Progenitor cell of endocrine pancreas (in vitro differentiated cells): ENCODE data around the gene PTK7. TPM values are rescaled to one million over a fixed set of nuclear protein-coding genes. Genes with fewer than 3 reads are reported as not detected.

Experiments used
- DNase-seq: peaks from one replicate; pipeline ENCODE4 v3.0.0; 2021; ENCODE audit warnings: low spot score; ENCODE audit not compliant: unreplicated experiment
- H3K27ac Mint-ChIP-seq: 2 replicates; pipeline ENCODE4 v1.8.0; 2021; ENCODE audit warnings: mild to moderate bottlenecking, moderate library complexity, mixed read lengths
- H3K27me3 Mint-ChIP-seq: 2 replicates; pipeline ENCODE4 v1.8.0; 2021; ENCODE audit warnings: mixed read lengths
- H3K36me3 Mint-ChIP-seq: 2 replicates; pipeline ENCODE4 v1.8.0; 2022; ENCODE audit warnings: mixed read lengths; ENCODE audit not compliant: insufficient read depth
- H3K4me1 Mint-ChIP-seq: 2 replicates; pipeline ENCODE4 v1.8.0; 2021; ENCODE audit warnings: low read depth, mixed read lengths
- H3K4me3 Mint-ChIP-seq: 2 replicates; pipeline ENCODE4 v1.8.0; 2021; ENCODE audit warnings: low read depth, mild to moderate bottlenecking, moderate library complexity, mixed read lengths
- H3K9me3 Mint-ChIP-seq: 2 replicates; pipeline ENCODE4 v1.8.0; 2021; ENCODE audit warnings: low read depth, mixed read lengths
- total RNA-seq: library from RNA; stranded (reverse); gene quantifications from 2 replicates; pipeline ENCODE4 v1.2.1, GENCODE V29; 2021
- TF ChIP-seq, protein P1 (sequence below): fragments of 200-600 bp; sonication (generic); IDR thresholded peaks from one replicate; pipeline ENCODE4 v1.5.0; 2021; ENCODE audit warnings: antibody characterized with exemption, mild to moderate bottlenecking; ENCODE audit not compliant: unreplicated experiment

The PTK7 gene
- total RNA-seq, 1 donor from 2014 or later: 141 TPM

GRCh38 chr6:43095939-43096338 is 19.8 kb downstream of the PTK7 start:
- Mint-ChIP-seq H3K9me3 (no peaks in the 10 kb centered on the region), H3K4me1 (peaks cover 35% of the 10 kb centered on the region), H3K27me3 (no peaks in the 10 kb centered on the region), H3K36me3 (peaks cover 3% of the 10 kb centered on the region), H3K4me3 (no peak overlapping the region), H3K27ac (peak overlapping the region; percentile 95)
- TF ChIP-seq, protein P1, sequence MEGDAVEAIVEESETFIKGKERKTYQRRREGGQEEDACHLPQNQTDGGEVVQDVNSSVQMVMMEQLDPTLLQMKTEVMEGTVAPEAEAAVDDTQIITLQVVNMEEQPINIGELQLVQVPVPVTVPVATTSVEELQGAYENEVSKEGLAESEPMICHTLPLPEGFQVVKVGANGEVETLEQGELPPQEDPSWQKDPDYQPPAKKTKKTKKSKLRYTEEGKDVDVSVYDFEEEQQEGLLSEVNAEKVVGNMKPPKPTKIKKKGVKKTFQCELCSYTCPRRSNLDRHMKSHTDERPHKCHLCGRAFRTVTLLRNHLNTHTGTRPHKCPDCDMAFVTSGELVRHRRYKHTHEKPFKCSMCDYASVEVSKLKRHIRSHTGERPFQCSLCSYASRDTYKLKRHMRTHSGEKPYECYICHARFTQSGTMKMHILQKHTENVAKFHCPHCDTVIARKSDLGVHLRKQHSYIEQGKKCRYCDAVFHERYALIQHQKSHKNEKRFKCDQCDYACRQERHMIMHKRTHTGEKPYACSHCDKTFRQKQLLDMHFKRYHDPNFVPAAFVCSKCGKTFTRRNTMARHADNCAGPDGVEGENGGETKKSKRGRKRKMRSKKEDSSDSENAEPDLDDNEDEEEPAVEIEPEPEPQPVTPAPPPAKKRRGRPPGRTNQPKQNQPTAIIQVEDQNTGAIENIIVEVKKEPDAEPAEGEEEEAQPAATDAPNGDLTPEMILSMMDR: no peak
- no peak for DNase-seq

GRCh38 chr6:43096451-43097097 is 20.5 kb downstream of the PTK7 start:
- no peaks in the 10 kb centered on the region for H3K27me3 Mint-ChIP-seq
- peaks cover 34% of the 10 kb centered on the region for H3K4me1 Mint-ChIP-seq
- H3K9me3 Mint-ChIP-seq: no peaks in the 10 kb centered on the region
- peaks cover 3% of the 10 kb centered on the region for H3K36me3 Mint-ChIP-seq
- H3K4me3 Mint-ChIP-seq: no peak overlapping the region
- TF ChIP-seq, protein P1: no peak
- peak; percentile 22 for DNase-seq
- peak overlapping the region; percentile 95 for H3K27ac Mint-ChIP-seq

- Mint-ChIP-seq H3K27me3 (no peaks in the 10 kb centered on the region), H3K9me3 (no peaks in the 10 kb centered on the region), H3K36me3 (peaks cover 3% of the 10 kb centered on the region), H3K4me3 (no peak overlapping the region), H3K4me1 (peaks cover 34% of the 10 kb centered on the region), H3K27ac (peak overlapping the region; percentile 95)
- TF ChIP-seq, protein P1: peak; percentile 8
- no peak for DNase-seq
Measured at GRCh38 chr6:43097098-43097489, 21.0 kb downstream of the PTK7 start.

DNA sequence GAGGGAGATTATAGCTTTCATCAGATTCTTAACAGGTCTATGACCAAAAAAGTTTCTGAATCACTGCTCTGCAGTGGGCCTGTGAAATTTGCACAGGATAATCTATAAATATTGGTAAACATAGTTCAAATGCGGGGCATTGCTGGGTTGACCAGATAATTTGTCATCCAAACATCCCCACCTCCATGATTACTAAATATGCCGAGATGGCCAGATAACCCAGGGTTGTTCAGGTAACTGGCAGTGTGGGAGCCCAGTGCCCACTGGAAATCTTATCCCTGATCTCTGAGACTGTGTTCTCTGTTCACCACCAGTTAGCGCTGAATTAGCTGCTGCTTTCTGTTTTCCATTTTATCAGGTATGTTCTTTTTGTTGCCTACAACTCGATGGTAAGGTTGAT is 21.4 kb downstream of the PTK7 start:
- H3K36me3 Mint-ChIP-seq: peaks cover 3% of the 10 kb centered on the region
- H3K27me3 Mint-ChIP-seq: no peaks in the 10 kb centered on the region
- H3K9me3 Mint-ChIP-seq: no peaks in the 10 kb centered on the region
- H3K4me1 Mint-ChIP-seq: peaks cover 34% of the 10 kb centered on the region
- no peak for DNase-seq
- no peak overlapping the region for H3K4me3 Mint-ChIP-seq
- H3K27ac Mint-ChIP-seq: peak overlapping the region; percentile 95
- TF ChIP-seq, protein P1: no peak

GRCh38 chr6:43101497-43101896 is 25.4 kb downstream of the PTK7 start:
- no peak for DNase-seq
- TF ChIP-seq, protein P1: no peak
- Mint-ChIP-seq H3K27me3 (no peaks in the 10 kb centered on the region), H3K27ac (no peak overlapping the region), H3K4me3 (no peak overlapping the region), H3K9me3 (no peaks in the 10 kb centered on the region), H3K36me3 (peaks cover 2% of the 10 kb centered on the region), H3K4me1 (peaks cover 30% of the 10 kb centered on the region)
